WERI-Rb-1 (cell line): ENCODE results near the gene SLC44A4.
"Not testable (repeated sequence)": the region's sequence is repeated elsewhere in the genome, so short reads cannot be mapped to it uniquely, and the experiment has no call there.

Source experiments
- DNase-seq: peaks from one replicate; pipeline ENCODE4 v3.0.0-alpha.2; 2020
- H3K27ac ChIP-seq: fragments of 250-450 bp; sonication (Bioruptor Pico); 2 replicates; pipeline ENCODE4 v1.5.1; 2020; ENCODE audit warnings: mild to moderate bottlenecking, moderate library complexity
- H3K27me3 ChIP-seq: fragments of 250-450 bp; sonication (Bioruptor Pico); 2 replicates; pipeline ENCODE4 v1.5.1; 2021; ENCODE audit warnings: mild to moderate bottlenecking, low read depth, moderate library complexity; ENCODE audit not compliant: insufficient read depth, severe bottlenecking
- H3K36me3 ChIP-seq: fragments of 250-450 bp; sonication (Bioruptor Pico); 2 replicates; pipeline ENCODE4 v1.5.1; 2020; ENCODE audit warnings: mild to moderate bottlenecking, moderate library complexity
- H3K4me3 ChIP-seq: 2 replicates; pipeline ENCODE4 v1.5.1; 2011; ENCODE audit warnings: low read depth, mild to moderate bottlenecking, control low read depth, low read length
- H3K9me3 ChIP-seq: fragments of 250-450 bp; sonication (Bioruptor Pico); 2 replicates; pipeline ENCODE4 v1.5.1; 2021; ENCODE audit warnings: mild to moderate bottlenecking, moderate library complexity; ENCODE audit not compliant: severe bottlenecking
- CTCF ChIP-seq: IDR thresholded peaks from 2 replicates; pipeline ENCODE4 v1.5.1; 2011; ENCODE audit warnings: low read depth, mild to moderate bottlenecking, control low read depth, inconsistent platforms, low read length

Gene SLC44A4

GRCh38 chr6:31870385-31870921, 8.3 kb downstream of the SLC44A4 start:
- Histone ChIP-seq H3K9me3 (no peaks in the 10 kb centered on the region), H3K4me3 (no peak overlapping the region), H3K27me3 (no peaks in the 10 kb centered on the region), H3K27ac (peak overlapping the region; percentile 54), H3K36me3 (no peaks in the 10 kb centered on the region)
- TF ChIP-seq CTCF = peak; percentile 40
- no peak for DNase-seq

- peak overlapping the region; percentile 8; the same call in 1 of the 2 replicates for H3K27ac ChIP-seq
- no peak overlapping the region for H3K4me3 ChIP-seq
Measured at GRCh38 chr6:31869343-31869742, 9.5 kb downstream of the SLC44A4 start.

GRCh38 chr6:31868658-31868971, 10.2 kb downstream of the SLC44A4 start:
- H3K9me3 ChIP-seq, H3K36me3 ChIP-seq, H3K4me3 ChIP-seq, H3K27me3 ChIP-seq, DNase-seq: not testable (repeated sequence)
- H3K27ac ChIP-seq = peak overlapping the region; percentile 63

More at GRCh38 chr6:31869343-31869742, 9.5 kb downstream of the SLC44A4 start:
- no peak for DNase-seq
- Histone ChIP-seq H3K36me3 (no peaks in the 10 kb centered on the region), H3K9me3 (no peaks in the 10 kb centered on the region), H3K27me3 (no peaks in the 10 kb centered on the region)
- no peak for TF ChIP-seq CTCF

- Histone ChIP-seq H3K27me3 (no peaks in the 10 kb centered on the region), H3K36me3 (peaks cover 6% of the 10 kb centered on the region; the same call in 1 of the 2 replicates), H3K9me3 (no peaks in the 10 kb centered on the region), H3K27ac (no peak overlapping the region), H3K4me3 (no peak overlapping the region)
- DNase-seq = no peak
- TF ChIP-seq CTCF = no peak
Measured at GRCh38 chr6:31865205-31866118, 13.3 kb downstream of the SLC44A4 start.

- DNase-seq = no peak
- peaks cover 9% of the 10 kb centered on the region for H3K36me3 ChIP-seq
- H3K27me3 ChIP-seq = no peaks in the 10 kb centered on the region
- H3K9me3 ChIP-seq = no peaks in the 10 kb centered on the region
- no peak overlapping the region for H3K4me3 ChIP-seq
- no peak overlapping the region for H3K27ac ChIP-seq
- no peak for TF ChIP-seq CTCF
Measured at GRCh38 chr6:31864818-31865204, 14.0 kb downstream of the SLC44A4 start.

GRCh38 chr6:31864123-31864562, 14.7 kb downstream of the SLC44A4 start:
- DNase-seq, H3K27me3 ChIP-seq, H3K9me3 ChIP-seq: not testable (repeated sequence)
- peak overlapping the region; percentile 89 for H3K4me3 ChIP-seq
- H3K27ac ChIP-seq = peak overlapping the region; percentile 95
- peaks cover 16% of the 10 kb centered on the region for H3K36me3 ChIP-seq
